ENCODE data around the gene CA11. TPM values are rescaled to one million over a fixed set of nuclear protein-coding genes. Genes with fewer than 3 reads are reported as not detected.
"Not testable (repeated sequence)": the region's sequence is repeated elsewhere in the genome, so short reads cannot be mapped to it uniquely, and the experiment has no call there.

Gene CA11
- total RNA-seq, 2 experiments from 2014 or later: 11.5 to 18.0 TPM

- H3K4me1 Mint-ChIP-seq: no peaks in the 10 kb centered on the region
- DNase-seq (no peak), ATAC-seq (no peak)
- H3K36me3 Mint-ChIP-seq (ENCODE audit: low read depth): no peaks in the 10 kb centered on the region
- intact Hi-C loops (cut with DNase I, micrococcal nuclease): no loop called here
- ChIA-PET CTCF (no interaction called here), POLR2A (no interaction called here)
- H3K9me3 Mint-ChIP-seq (ENCODE audit: low read depth): peaks cover 5% of the 10 kb centered on the region
- H3K27ac Mint-ChIP-seq: no peak overlapping the region
- no peaks in the 10 kb centered on the region for H3K27me3 Mint-ChIP-seq
- no peak overlapping the region for H3K4me3 Mint-ChIP-seq
Observed at GRCh38 chr19:48668761-48669160, 22.8 kb upstream of the CA11 start.

GRCh38 chr19:48668332-48668731, 22.3 kb upstream of the CA11 start:
- peaks cover 5% of the 10 kb centered on the region for H3K9me3 Mint-ChIP-seq (ENCODE audit: low read depth)
- DNase-seq: no peak
- H3K27me3 Mint-ChIP-seq: no peaks in the 10 kb centered on the region
- H3K4me1 Mint-ChIP-seq: no peaks in the 10 kb centered on the region
- no peak for ATAC-seq
- POLR2A ChIA-PET: interaction anchor here (0.6 kb wide), 1 partner anchor 324 kb away, joined by 4 read pairs; no protein-coding TSS in a partner anchor
- no peaks in the 10 kb centered on the region for H3K36me3 Mint-ChIP-seq (ENCODE audit: low read depth)
- CTCF ChIA-PET: no interaction called here
- intact Hi-C loops (cut with DNase I, micrococcal nuclease): no loop called here
- H3K4me3 Mint-ChIP-seq: no peak overlapping the region
- H3K27ac Mint-ChIP-seq: no peak overlapping the region

- no peak for DNase-seq
- POLR2A ChIA-PET: no interaction called here
- no peaks in the 10 kb centered on the region for H3K36me3 Mint-ChIP-seq (ENCODE audit: low read depth)
- peaks cover 5% of the 10 kb centered on the region for H3K4me1 Mint-ChIP-seq
- H3K27ac Mint-ChIP-seq: no peak overlapping the region
- peaks cover 5% of the 10 kb centered on the region for H3K9me3 Mint-ChIP-seq (ENCODE audit: low read depth)
- CTCF ChIA-PET: interaction anchor here (1.6 kb wide), 1 partner anchor 10 kb away, joined by 4 read pairs; no protein-coding TSS in a partner anchor
- H3K27me3 Mint-ChIP-seq: no peaks in the 10 kb centered on the region
- ATAC-seq: no peak
- H3K4me3 Mint-ChIP-seq: no peak overlapping the region
- intact Hi-C loops (cut with DNase I, micrococcal nuclease): no loop called here
Observed at GRCh38 chr19:48665786-48666185, 19.8 kb upstream of the CA11 start.

GRCh38 chr19:48664476-48664875, 18.5 kb upstream of the CA11 start:
- H3K9me3 Mint-ChIP-seq (ENCODE audit: low read depth): peaks cover under 1% of the 10 kb centered on the region
- H3K4me3 Mint-ChIP-seq: no peak overlapping the region
- no peaks in the 10 kb centered on the region for H3K36me3 Mint-ChIP-seq (ENCODE audit: low read depth)
- ATAC-seq: no peak
- DNase-seq: no peak
- no peak overlapping the region for H3K27ac Mint-ChIP-seq
- CTCF ChIA-PET: no interaction called here
- H3K27me3 Mint-ChIP-seq: no peaks in the 10 kb centered on the region
- POLR2A ChIA-PET: no interaction called here
- H3K4me1 Mint-ChIP-seq: peaks cover 7% of the 10 kb centered on the region
- intact Hi-C loops (cut with DNase I, micrococcal nuclease): loop anchor here in 1 of 2 experiments (5.0 kb wide), 1 partner anchor 73 kb away; no protein-coding TSS in a partner anchor

- no peak overlapping the region for H3K27ac Mint-ChIP-seq
- DNase-seq (no peak), ATAC-seq (no peak)
- ChIA-PET CTCF (no interaction called here), POLR2A (no interaction called here)
- H3K4me1 Mint-ChIP-seq: peaks cover 7% of the 10 kb centered on the region
- H3K36me3 Mint-ChIP-seq (ENCODE audit: low read depth): no peaks in the 10 kb centered on the region
- no peaks in the 10 kb centered on the region for H3K27me3 Mint-ChIP-seq
- H3K9me3 Mint-ChIP-seq (ENCODE audit: low read depth): no peaks in the 10 kb centered on the region
- intact Hi-C loops (cut with DNase I, micrococcal nuclease): loop anchor here in 1 of 2 experiments (5.0 kb wide), 1 partner anchor 74 kb away; no protein-coding TSS in a partner anchor
- H3K4me3 Mint-ChIP-seq: no peak overlapping the region
Observed at GRCh38 chr19:48663667-48664066, 17.7 kb upstream of the CA11 start.

GRCh38 chr19:48661711-48662090, 15.7 kb upstream of the CA11 start:
- no peaks in the 10 kb centered on the region for H3K9me3 Mint-ChIP-seq (ENCODE audit: low read depth)
- ChIA-PET POLR2A (no interaction called here), CTCF (interaction anchor here (0.5 to 0.9 kb wide), 2 partner anchors 51 to 1178 kb away, joined by 3 to 4 read pairs; no protein-coding TSS in a partner anchor)
- ATAC-seq (no peak), DNase-seq (no peak)
- H3K27me3 Mint-ChIP-seq: no peaks in the 10 kb centered on the region
- intact Hi-C loops (cut with DNase I, micrococcal nuclease): loop anchor here (1.0 to 5.0 kb wide), 5 partner anchors 15 to 332 kb away; partner anchors contain the start of genes CA11 (in 1 of the 2), GYS1 (in 1 of the 2) and RUVBL2 (in 1 of the 2)
- no peak overlapping the region for H3K27ac Mint-ChIP-seq
- no peak overlapping the region for H3K4me3 Mint-ChIP-seq
- H3K4me1 Mint-ChIP-seq: peaks cover 7% of the 10 kb centered on the region
- no peaks in the 10 kb centered on the region for H3K36me3 Mint-ChIP-seq (ENCODE audit: low read depth)

GRCh38 chr19:48660852-48661710, 15.1 kb upstream of the CA11 start:
- Mint-ChIP-seq H3K27me3 (no peaks in the 10 kb centered on the region), H3K4me1 (peaks cover 7% of the 10 kb centered on the region), H3K9me3 (ENCODE audit: low read depth) (no peaks in the 10 kb centered on the region), H3K36me3 (ENCODE audit: low read depth) (no peaks in the 10 kb centered on the region), H3K27ac (peak overlapping the region; percentile 94), H3K4me3 (peak overlapping the region; percentile 10)
- ATAC-seq (peak; percentile 94), DNase-seq (peak; percentile 88)
- intact Hi-C loops (cut with DNase I, micrococcal nuclease): loop anchor here (1.0 to 5.0 kb wide), 5 partner anchors 15 to 332 kb away; partner anchors contain the start of genes CA11 (in 1 of the 2), GYS1 (in 1 of the 2) and RUVBL2 (in 1 of the 2)
- POLR2A ChIA-PET: no interaction called here
- CTCF ChIA-PET: interaction anchor here (0.5 to 0.9 kb wide), 2 partner anchors 51 to 1177 kb away, joined by 3 to 4 read pairs; no protein-coding TSS in a partner anchor

GRCh38 chr19:48659768-48660167, 13.8 kb upstream of the CA11 start:
- POLR2A ChIA-PET: no interaction called here
- Mint-ChIP-seq H3K9me3 (ENCODE audit: low read depth) (no peaks in the 10 kb centered on the region), H3K36me3 (ENCODE audit: low read depth) (no peaks in the 10 kb centered on the region), H3K27me3 (no peaks in the 10 kb centered on the region), H3K4me1 (peaks cover 7% of the 10 kb centered on the region), H3K27ac (no peak overlapping the region), H3K4me3 (no peak overlapping the region)
- DNase-seq (no peak), ATAC-seq (no peak)
- CTCF ChIA-PET: interaction anchor here (1.2 kb wide), 1 partner anchor 14 kb away, joined by 3 read pairs; the partner anchor contains the start of gene CA11
- intact Hi-C loops (cut with DNase I, micrococcal nuclease): loop anchor here (2.0 to 5.0 kb wide), 2 partner anchors 71 to 78 kb away; no protein-coding TSS in a partner anchor

- Mint-ChIP-seq H3K4me1 (peaks cover 7% of the 10 kb centered on the region), H3K4me3 (no peak overlapping the region), H3K27ac (no peak overlapping the region), H3K9me3 (ENCODE audit: low read depth) (no peaks in the 10 kb centered on the region), H3K36me3 (ENCODE audit: low read depth) (no peaks in the 10 kb centered on the region), H3K27me3 (no peaks in the 10 kb centered on the region)
- POLR2A ChIA-PET: interaction anchor here (0.8 kb wide), 1 partner anchor 173 kb away, joined by 3 read pairs; no protein-coding TSS in a partner anchor
- ATAC-seq: no peak
- intact Hi-C loops (cut with DNase I, micrococcal nuclease): no loop called here
- no peak for DNase-seq
- CTCF ChIA-PET: interaction anchor here (1.4 kb wide), 1 partner anchor 12 kb away, joined by 6 read pairs; the partner anchor contains the start of gene CA11
Observed at GRCh38 chr19:48658483-48658882, 12.5 kb upstream of the CA11 start.

GRCh38 chr19:48657828-48658227, 11.8 kb upstream of the CA11 start:
- H3K4me1 Mint-ChIP-seq, POLR2A ChIA-PET: not testable (repeated sequence)

GRCh38 chr19:48656840-48657474, 11.0 kb upstream of the CA11 start:
- no peaks in the 10 kb centered on the region for H3K36me3 Mint-ChIP-seq (ENCODE audit: low read depth)
- H3K9me3 Mint-ChIP-seq (ENCODE audit: low read depth): no peaks in the 10 kb centered on the region
- intact Hi-C loops (cut with DNase I, micrococcal nuclease): no loop called here
- CTCF ChIA-PET: interaction anchor here (1.4 to 2.3 kb wide), 2 partner anchors 11 to 19 kb away, joined by 5 to 6 read pairs; partner anchors contain the start of gene CA11
- no peaks in the 10 kb centered on the region for H3K27me3 Mint-ChIP-seq
- H3K4me1 Mint-ChIP-seq: peaks cover 14% of the 10 kb centered on the region
- no peak overlapping the region for H3K4me3 Mint-ChIP-seq
- POLR2A ChIA-PET: no interaction called here
- ATAC-seq: no peak
- H3K27ac Mint-ChIP-seq: no peak overlapping the region
- no peak for DNase-seq

More at GRCh38 chr19:48657828-48658227, 11.8 kb upstream of the CA11 start:
- H3K9me3 Mint-ChIP-seq (ENCODE audit: low read depth); ATAC-seq; H3K27ac Mint-ChIP-seq; H3K4me3 Mint-ChIP-seq; DNase-seq; H3K27me3 Mint-ChIP-seq; H3K36me3 Mint-ChIP-seq (ENCODE audit: low read depth); intact Hi-C loops (cut with DNase I, micrococcal nuclease): not testable (repeated sequence)
- CTCF ChIA-PET: interaction anchor here (1.4 to 2.3 kb wide), 2 partner anchors 12 to 18 kb away, joined by 5 to 6 read pairs; partner anchors contain the start of gene CA11
